ENCODE data around the gene TH.
"Not testable (repeated sequence)": the region's sequence is repeated elsewhere in the genome, so short reads cannot be mapped to it uniquely, and the experiment has no call there.

TH gene

GRCh38 chr11:2133241-2134021 lies 38.2 kb downstream of the TH start:
- in situ Hi-C loops (cut with MboI; ENCODE audit: low sequenced_read_pairs), result no loop called here

- in situ Hi-C loops (cut with MboI; ENCODE audit: low sequenced_read_pairs), result no loop called here
Observed at GRCh38 chr11:2132874-2133240, 38.8 kb downstream of the TH start.

- in situ Hi-C loops (cut with MboI; ENCODE audit: low sequenced_read_pairs), result no loop called here
Observed at GRCh38 chr11:2132246-2132645, 39.4 kb downstream of the TH start.

- in situ Hi-C loops (cut with MboI; ENCODE audit: low sequenced_read_pairs), result no loop called here
Observed at GRCh38 chr11:2131371-2132236, 40.0 kb downstream of the TH start.

GRCh38 chr11:2130881-2131352 lies 40.7 kb downstream of the TH start:
- in situ Hi-C loops (cut with MboI; ENCODE audit: low sequenced_read_pairs), result no loop called here

GRCh38 chr11:2129699-2130366 lies 41.8 kb downstream of the TH start:
- in situ Hi-C loops (cut with MboI; ENCODE audit: low sequenced_read_pairs), result no loop called here

GRCh38 chr11:2129308-2129698 lies 42.3 kb downstream of the TH start:
- in situ Hi-C loops (cut with MboI; ENCODE audit: low sequenced_read_pairs), result no loop called here

- in situ Hi-C loops (cut with MboI; ENCODE audit: low sequenced_read_pairs), result no loop called here
Observed at GRCh38 chr11:2128511-2129307, 42.9 kb downstream of the TH start.

GRCh38 chr11:2128130-2128510 lies 43.5 kb downstream of the TH start:
- in situ Hi-C loops (cut with MboI; ENCODE audit: low sequenced_read_pairs), result no loop called here

GRCh38 chr11:2127482-2128129 lies 44.0 kb downstream of the TH start:
- in situ Hi-C loops (cut with MboI; ENCODE audit: low sequenced_read_pairs), result no loop called here

GRCh38 chr11:2126520-2127085 lies 45.0 kb downstream of the TH start:
- in situ Hi-C loops (cut with MboI; ENCODE audit: low sequenced_read_pairs), result no loop called here

- in situ Hi-C loops (cut with MboI; ENCODE audit: low sequenced_read_pairs), result not testable (repeated sequence)
Observed at GRCh38 chr11:2124736-2125484, 46.7 kb downstream of the TH start.

- in situ Hi-C loops (cut with MboI; ENCODE audit: low sequenced_read_pairs), result no loop called here
Observed at GRCh38 chr11:2123628-2123960, 48.0 kb downstream of the TH start.

- in situ Hi-C loops (cut with MboI; ENCODE audit: low sequenced_read_pairs), result no loop called here
Observed at GRCh38 chr11:2122907-2123627, 48.5 kb downstream of the TH start.

GRCh38 chr11:2122222-2122906 lies 49.3 kb downstream of the TH start:
- in situ Hi-C loops (cut with MboI; ENCODE audit: low sequenced_read_pairs), result no loop called here

GRCh38 chr11:2121227-2122130 lies 50.1 kb downstream of the TH start:
- in situ Hi-C loops (cut with MboI; ENCODE audit: low sequenced_read_pairs), result no loop called here

Data from HL-60/S4 treated with phorbol 12-myristate 13-acetate at 8.2 ng/mL for 4 days and 3 days (cell line).